GM12878 (cell line): ENCODE results near the gene CARS2. TPM values are rescaled to one million over a fixed set of nuclear protein-coding genes. Genes with fewer than 3 reads are reported as not detected.

Experiments
- DPF2 ChIP-seq: fragments of 450-650 bp; IDR thresholded peaks from 2 replicates; pipeline ENCODE4 v1.6.1; 2017; ENCODE audit warnings: mild to moderate bottlenecking
- EGR1 ChIP-seq, 2 experiments: IDR thresholded peaks; 1 replicate in 1 of 2; 2 replicates in 1 of 2; pipeline ENCODE4 v1.6.1; 2011 to 2012; ENCODE audit warnings: low read depth in 2 of 2, low read length in 2 of 2, borderline replicate concordance in 1 of 2, mild to moderate bottlenecking in 1 of 2, moderate library complexity in 1 of 2
- GATAD2B ChIP-seq: fragments of 450-650 bp; conservative IDR thresholded peaks from 2 replicates; pipeline ENCODE4 v1.6.1; 2017; ENCODE audit warnings: low read depth, mild to moderate bottlenecking, moderate library complexity
- HCFC1 ChIP-seq: fragments of 150-350 bp; IDR thresholded peaks from 2 replicates; pipeline ENCODE4 v1.6.1; 2014; ENCODE audit warnings: low read length
- LARP7 ChIP-seq: fragments of 450-650 bp; IDR thresholded peaks from 2 replicates; pipeline ENCODE4 v1.6.1; 2017; ENCODE audit warnings: mild to moderate bottlenecking
- MEF2B ChIP-seq: fragments of 450-650 bp; IDR thresholded peaks from 2 replicates; pipeline ENCODE4 v1.6.1; 2018; ENCODE audit warnings: mild to moderate bottlenecking, moderate library complexity; ENCODE audit not compliant: partially characterized antibody, poor library complexity, severe bottlenecking
- MTA2 ChIP-seq: fragments of 450-650 bp; IDR thresholded peaks from 2 replicates; pipeline ENCODE4 v1.6.1; 2016; ENCODE audit warnings: low read depth, mild to moderate bottlenecking, moderate library complexity
- MXI1 ChIP-seq: fragments of 150-350 bp; IDR thresholded peaks from 2 replicates; pipeline ENCODE4 v1.6.1; 2011; ENCODE audit warnings: low read depth, mild to moderate bottlenecking, inconsistent platforms, low read length, improper control_type of control experiment
- NR2C2 ChIP-seq: IDR thresholded peaks from 2 replicates; pipeline ENCODE4 v1.6.1; 2011; ENCODE audit warnings: borderline replicate concordance, low read depth; ENCODE audit not compliant: control insufficient read depth, insufficient read length
- POLR2A ChIP-seq: IDR thresholded peaks from 2 replicates; pipeline ENCODE4 v1.6.1; 2011; ENCODE audit warnings: low read depth, mild to moderate bottlenecking, low read length
- POLR2AphosphoS5 ChIP-seq: IDR thresholded peaks from 2 replicates; pipeline ENCODE4 v1.6.1; 2011; ENCODE audit warnings: mild to moderate bottlenecking, low read length, inconsistent platforms
- POU2F2 ChIP-seq: IDR thresholded peaks from 3 replicates; pipeline ENCODE4 v1.6.1; 2011; ENCODE audit warnings: low read depth, mild to moderate bottlenecking, low read length, borderline replicate concordance
- RAD21 ChIP-seq: IDR thresholded peaks from 2 replicates; pipeline ENCODE4 v1.6.1; 2011; ENCODE audit warnings: mild to moderate bottlenecking, low read depth, low read length, moderate library complexity; ENCODE audit not compliant: insufficient read depth
- RB1 ChIP-seq: fragments of 450-650 bp; formaldehyde crosslinking; IDR thresholded peaks from 2 replicates; pipeline ENCODE4 v1.6.1; 2017; ENCODE audit warnings: mild to moderate bottlenecking, borderline replicate concordance
- RBBP5 ChIP-seq: fragments of 200-600 bp; sonication (generic); conservative IDR thresholded peaks from 2 replicates; pipeline ENCODE4 v1.6.1; 2016
- SMC3 ChIP-seq: IDR thresholded peaks from 2 replicates; pipeline ENCODE4 v1.6.1; 2011; ENCODE audit warnings: low read length, improper control_type of control experiment, borderline replicate concordance
- TAF1 ChIP-seq: IDR thresholded peaks from 2 replicates; pipeline ENCODE4 v1.6.1; 2011; ENCODE audit warnings: mild to moderate bottlenecking, low read depth, low read length, borderline replicate concordance
- TCF12 ChIP-seq: IDR thresholded peaks from 2 replicates; pipeline ENCODE4 v1.6.1; 2011; ENCODE audit warnings: low read depth, mild to moderate bottlenecking, low read length
- ZBED1 ChIP-seq: IDR thresholded peaks from 2 replicates; pipeline ENCODE4 v1.6.1; 2016; ENCODE audit warnings: borderline replicate concordance
- polyA plus RNA-seq, 11 experiments: library from polyadenylated mRNA; depleted of rRNA in 4 of 11; unstranded in 6 of 11; stranded (reverse) in 5 of 11; fragments of >200 nt; fragmentation: Nextera tagmentation in 4 of 11; fragmentation: Illumina TruSeq in 1 of 11; extraction: Ambion mirVana in 4 of 11; extraction: Trizol in 1 of 11; gene quantifications; 1 replicate in 1 of 11; 2 replicates in 10 of 11; pipeline versions ENCODE4 v1.2.1 to v1.2.3, GENCODE V29; 2011 to 2016; ENCODE audit warnings: inconsistent platforms in 2 of 11, missing spikeins in 2 of 11, low read depth in 1 of 11
- total RNA-seq, 4 experiments: library from RNA; depleted of rRNA in 3 of 4; stranded (reverse); fragments of >200 nt in 3 of 4; fragmentation: Illumina TruSeq in 1 of 4; extraction: Trizol in 1 of 4; gene quantifications; 2 replicates each; pipeline versions ENCODE4 v1.2.1 to v1.2.3, GENCODE V29; 2013 to 2021
- TF ChIP-seq, protein P1 (sequence below): IDR thresholded peaks from 2 replicates; pipeline ENCODE4 v1.6.1; 2012; ENCODE audit warnings: low read depth, low read length, improper control_type of control experiment
- TF ChIP-seq, protein P2 (sequence below): fragments of 450-650 bp; IDR thresholded peaks from 2 replicates; pipeline ENCODE4 v1.6.1; 2016; ENCODE audit warnings: mild to moderate bottlenecking, moderate library complexity, borderline replicate concordance
- TF ChIP-seq, protein P3 (sequence below): IDR thresholded peaks from 2 replicates; pipeline ENCODE4 v1.6.1; 2012; ENCODE audit warnings: low read depth, low read length, improper control_type of control experiment
- TF ChIP-seq, protein P4 (sequence below): fragments of 450-650 bp; IDR thresholded peaks from 2 replicates; pipeline ENCODE4 v1.6.1; 2017; ENCODE audit warnings: mild to moderate bottlenecking, low read depth, inconsistent platforms; ENCODE audit not compliant: poor library complexity, severe bottlenecking

CARS2 gene
- total and polyA plus RNA-seq, 10 of the 15 experiments (the other 5 are each of a cell fraction or from before 2014, with no cell fraction given) = 4.2 to 101 (median 61.5) TPM

DNA sequence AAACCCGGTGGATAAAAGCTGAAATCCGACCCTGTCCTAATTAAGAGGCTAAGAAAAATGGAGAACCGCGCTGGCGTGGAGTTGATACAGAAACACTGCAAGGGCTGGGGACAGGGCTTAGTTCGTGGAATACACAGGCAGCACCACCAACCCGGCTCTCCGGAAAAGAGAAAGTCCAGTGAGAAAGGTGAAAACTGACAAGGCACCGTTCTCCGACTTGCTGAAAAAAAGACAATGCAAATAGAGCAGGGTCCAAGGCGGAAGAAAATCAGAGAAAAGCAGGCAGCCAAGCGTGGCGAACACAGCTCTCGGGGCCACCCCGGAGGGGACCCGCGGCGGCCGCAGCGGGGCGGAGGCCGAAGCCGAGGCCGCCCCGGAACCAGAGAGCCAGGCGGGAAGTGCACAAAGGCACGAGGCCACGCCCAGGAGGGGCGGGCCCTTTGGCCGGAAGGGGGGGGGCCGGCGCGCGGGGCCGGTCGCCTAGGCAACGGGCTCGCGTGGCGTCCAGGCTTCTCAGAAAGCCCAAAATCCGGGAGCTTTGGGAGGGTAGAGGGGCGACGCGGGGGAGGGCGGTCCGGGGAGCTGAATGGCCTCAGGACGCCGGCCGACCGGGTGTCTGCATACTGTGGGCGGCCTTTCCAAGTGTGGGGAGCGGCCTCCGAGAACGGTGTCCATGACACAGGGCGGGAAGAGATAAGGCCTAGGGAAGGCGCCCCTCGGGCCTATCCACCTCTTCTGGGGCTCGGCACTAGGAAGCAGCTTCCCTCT is 6.3 kb upstream of the CARS2 start (continued):
- TF ChIP-seq, protein P1, sequence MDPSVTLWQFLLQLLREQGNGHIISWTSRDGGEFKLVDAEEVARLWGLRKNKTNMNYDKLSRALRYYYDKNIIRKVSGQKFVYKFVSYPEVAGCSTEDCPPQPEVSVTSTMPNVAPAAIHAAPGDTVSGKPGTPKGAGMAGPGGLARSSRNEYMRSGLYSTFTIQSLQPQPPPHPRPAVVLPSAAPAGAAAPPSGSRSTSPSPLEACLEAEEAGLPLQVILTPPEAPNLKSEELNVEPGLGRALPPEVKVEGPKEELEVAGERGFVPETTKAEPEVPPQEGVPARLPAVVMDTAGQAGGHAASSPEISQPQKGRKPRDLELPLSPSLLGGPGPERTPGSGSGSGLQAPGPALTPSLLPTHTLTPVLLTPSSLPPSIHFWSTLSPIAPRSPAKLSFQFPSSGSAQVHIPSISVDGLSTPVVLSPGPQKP = peak; percentile 55; the same call in 1 of the 2 replicates
- 0 out of 2 replicates have a peak, but pooled peaks have one; percentile 35 for TF ChIP-seq ZBED1
- no peak for TF ChIP-seq DPF2
- TF ChIP-seq RB1 = peak; percentile 47; the same call in 1 of the 2 replicates
- TF ChIP-seq MXI1 = peak; percentile 86
- peak in 1 of 2 experiments; percentile 33; a peak in 1 of 3 replicates for TF ChIP-seq EGR1 (IDR thresholded peaks at IDR 0.05; ENCODE audit: borderline replicate concordance in 1 of 2, low read depth in 2 of 2, low read length in 2 of 2)
- peak; percentile 47 for TF ChIP-seq GATAD2B
- TF ChIP-seq, protein P2, sequence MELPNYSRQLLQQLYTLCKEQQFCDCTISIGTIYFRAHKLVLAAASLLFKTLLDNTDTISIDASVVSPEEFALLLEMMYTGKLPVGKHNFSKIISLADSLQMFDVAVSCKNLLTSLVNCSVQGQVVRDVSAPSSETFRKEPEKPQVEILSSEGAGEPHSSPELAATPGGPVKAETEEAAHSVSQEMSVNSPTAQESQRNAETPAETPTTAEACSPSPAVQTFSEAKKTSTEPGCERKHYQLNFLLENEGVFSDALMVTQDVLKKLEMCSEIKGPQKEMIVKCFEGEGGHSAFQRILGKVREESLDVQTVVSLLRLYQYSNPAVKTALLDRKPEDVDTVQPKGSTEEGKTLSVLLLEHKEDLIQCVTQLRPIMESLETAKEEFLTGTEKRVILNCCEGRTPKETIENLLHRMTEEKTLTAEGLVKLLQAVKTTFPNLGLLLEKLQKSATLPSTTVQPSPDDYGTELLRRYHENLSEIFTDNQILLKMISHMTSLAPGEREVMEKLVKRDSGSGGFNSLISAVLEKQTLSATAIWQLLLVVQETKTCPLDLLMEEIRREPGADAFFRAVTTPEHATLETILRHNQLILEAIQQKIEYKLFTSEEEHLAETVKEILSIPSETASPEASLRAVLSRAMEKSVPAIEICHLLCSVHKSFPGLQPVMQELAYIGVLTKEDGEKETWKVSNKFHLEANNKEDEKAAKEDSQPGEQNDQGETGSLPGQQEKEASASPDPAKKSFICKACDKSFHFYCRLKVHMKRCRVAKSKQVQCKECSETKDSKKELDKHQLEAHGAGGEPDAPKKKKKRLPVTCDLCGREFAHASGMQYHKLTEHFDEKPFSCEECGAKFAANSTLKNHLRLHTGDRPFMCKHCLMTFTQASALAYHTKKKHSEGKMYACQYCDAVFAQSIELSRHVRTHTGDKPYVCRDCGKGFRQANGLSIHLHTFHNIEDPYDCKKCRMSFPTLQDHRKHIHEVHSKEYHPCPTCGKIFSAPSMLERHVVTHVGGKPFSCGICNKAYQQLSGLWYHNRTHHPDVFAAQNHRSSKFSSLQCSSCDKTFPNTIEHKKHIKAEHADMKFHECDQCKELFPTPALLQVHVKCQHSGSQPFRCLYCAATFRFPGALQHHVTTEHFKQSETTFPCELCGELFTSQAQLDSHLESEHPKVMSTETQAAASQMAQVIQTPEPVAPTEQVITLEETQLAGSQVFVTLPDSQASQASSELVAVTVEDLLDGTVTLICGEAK = peak; percentile 8; the same call in 1 of the 2 replicates
- TF ChIP-seq, protein P3, sequence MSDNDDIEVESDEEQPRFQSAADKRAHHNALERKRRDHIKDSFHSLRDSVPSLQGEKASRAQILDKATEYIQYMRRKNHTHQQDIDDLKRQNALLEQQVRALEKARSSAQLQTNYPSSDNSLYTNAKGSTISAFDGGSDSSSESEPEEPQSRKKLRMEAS = peak; percentile 31; the same call in 1 of the 2 replicates
- TF ChIP-seq LARP7 = peak; percentile 44; the same call in 1 of the 2 replicates
- peak; percentile 64 for TF ChIP-seq MEF2B
- TF ChIP-seq RBBP5 = no peak; the same call in 1 of the 2 replicates
- no peak for TF ChIP-seq SMC3
- no peak for TF ChIP-seq NR2C2
- peak; percentile 41; the same call in 1 of the 2 replicates for TF ChIP-seq HCFC1
- peak; percentile 67; the same call in 1 of the 3 replicates for TF ChIP-seq POU2F2
- TF ChIP-seq RAD21 = 0 out of 2 replicates have a peak, but pooled peaks have one; percentile 6
- TF ChIP-seq MTA2 = 0 out of 2 replicates have a peak, but pooled peaks have one; percentile 34
- TF ChIP-seq POLR2A = peak; percentile 53
- TF ChIP-seq TAF1 = peak; percentile 83; the same call in 1 of the 2 replicates
- peak; percentile 76 for TF ChIP-seq POLR2AphosphoS5
- TF ChIP-seq, protein P4, sequence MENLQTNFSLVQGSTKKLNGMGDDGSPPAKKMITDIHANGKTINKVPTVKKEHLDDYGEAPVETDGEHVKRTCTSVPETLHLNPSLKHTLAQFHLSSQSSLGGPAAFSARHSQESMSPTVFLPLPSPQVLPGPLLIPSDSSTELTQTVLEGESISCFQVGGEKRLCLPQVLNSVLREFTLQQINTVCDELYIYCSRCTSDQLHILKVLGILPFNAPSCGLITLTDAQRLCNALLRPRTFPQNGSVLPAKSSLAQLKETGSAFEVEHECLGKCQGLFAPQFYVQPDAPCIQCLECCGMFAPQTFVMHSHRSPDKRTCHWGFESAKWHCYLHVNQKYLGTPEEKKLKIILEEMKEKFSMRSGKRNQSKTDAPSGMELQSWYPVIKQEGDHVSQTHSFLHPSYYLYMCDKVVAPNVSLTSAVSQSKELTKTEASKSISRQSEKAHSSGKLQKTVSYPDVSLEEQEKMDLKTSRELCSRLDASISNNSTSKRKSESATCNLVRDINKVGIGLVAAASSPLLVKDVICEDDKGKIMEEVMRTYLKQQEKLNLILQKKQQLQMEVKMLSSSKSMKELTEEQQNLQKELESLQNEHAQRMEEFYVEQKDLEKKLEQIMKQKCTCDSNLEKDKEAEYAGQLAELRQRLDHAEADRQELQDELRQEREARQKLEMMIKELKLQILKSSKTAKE = peak; percentile 42
- peak; percentile 24; the same call in 1 of the 2 replicates for TF ChIP-seq TCF12
